PC-3 (cell line): ENCODE measurements around the gene ERAP2.

Source experiments
- EZH2 ChIP-seq: fragments of 300-600 bp; sonication (generic); IDR thresholded peaks from one replicate; pipeline ENCODE4 v1.6.1; 2017; ENCODE audit warnings: antibody characterized with exemption, mild to moderate bottlenecking, low read length; ENCODE audit not compliant: unreplicated experiment
- EZH2phosphoT487 ChIP-seq: fragments of 300-600 bp; sonication (generic); IDR thresholded peaks from 2 replicates; pipeline ENCODE4 v1.6.1; 2018; ENCODE audit warnings: mild to moderate bottlenecking, antibody characterized with exemption, low read length, borderline replicate concordance
- TF ChIP-seq, protein P1 (sequence below): fragments of 300-600 bp; sonication (generic); conservative IDR thresholded peaks from 2 replicates; pipeline ENCODE4 v1.5.1; 2017; ENCODE audit warnings: antibody characterized with exemption, low read depth, mild to moderate bottlenecking, low read length

DNA sequence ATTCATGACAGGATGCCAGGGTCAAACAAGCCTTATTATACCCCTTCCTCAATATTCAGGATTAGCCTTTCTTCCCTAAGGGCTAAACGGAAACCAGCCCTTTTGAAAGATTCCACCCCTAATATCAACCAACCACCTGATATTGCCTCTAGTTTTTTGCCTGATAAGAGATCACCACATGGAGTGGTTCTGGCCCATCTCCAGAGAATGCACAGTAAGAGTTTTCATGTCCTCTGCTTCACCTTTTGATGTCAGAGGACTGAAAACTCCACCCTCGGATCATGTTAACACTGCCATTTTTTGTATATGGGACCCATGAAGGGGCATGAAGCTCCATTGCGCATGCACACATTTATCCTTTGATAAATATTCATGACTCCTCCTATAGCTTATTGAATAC is 53.8 kb downstream of the ERAP2 start:
- TF ChIP-seq, protein P1, sequence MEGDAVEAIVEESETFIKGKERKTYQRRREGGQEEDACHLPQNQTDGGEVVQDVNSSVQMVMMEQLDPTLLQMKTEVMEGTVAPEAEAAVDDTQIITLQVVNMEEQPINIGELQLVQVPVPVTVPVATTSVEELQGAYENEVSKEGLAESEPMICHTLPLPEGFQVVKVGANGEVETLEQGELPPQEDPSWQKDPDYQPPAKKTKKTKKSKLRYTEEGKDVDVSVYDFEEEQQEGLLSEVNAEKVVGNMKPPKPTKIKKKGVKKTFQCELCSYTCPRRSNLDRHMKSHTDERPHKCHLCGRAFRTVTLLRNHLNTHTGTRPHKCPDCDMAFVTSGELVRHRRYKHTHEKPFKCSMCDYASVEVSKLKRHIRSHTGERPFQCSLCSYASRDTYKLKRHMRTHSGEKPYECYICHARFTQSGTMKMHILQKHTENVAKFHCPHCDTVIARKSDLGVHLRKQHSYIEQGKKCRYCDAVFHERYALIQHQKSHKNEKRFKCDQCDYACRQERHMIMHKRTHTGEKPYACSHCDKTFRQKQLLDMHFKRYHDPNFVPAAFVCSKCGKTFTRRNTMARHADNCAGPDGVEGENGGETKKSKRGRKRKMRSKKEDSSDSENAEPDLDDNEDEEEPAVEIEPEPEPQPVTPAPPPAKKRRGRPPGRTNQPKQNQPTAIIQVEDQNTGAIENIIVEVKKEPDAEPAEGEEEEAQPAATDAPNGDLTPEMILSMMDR, result no peak
- TF ChIP-seq EZH2phosphoT487 (no peak), EZH2 (no peak)
